Uterus (tissue), 4 donors: ENCODE results near the gene AXDND1. TPM values are rescaled to one million over a fixed set of nuclear protein-coding genes. Genes with fewer than 3 reads are reported as not detected.
"Not testable (repeated sequence)": the region's sequence is repeated elsewhere in the genome, so short reads cannot be mapped to it uniquely, and the experiment has no call there.

Experiments used
- DNase-seq, 2 donors: peaks; one replicate each; pipeline ENCODE4 v3.0.0-alpha.2; 2019 to 2020
- H3K27ac ChIP-seq, 2 donors: fragments of 200-600 bp; sonication (generic); 1 replicate in 1 of 2; 2 replicates in 1 of 2; pipeline ENCODE4 v1.5.1; 2016 to 2018
- H3K27me3 ChIP-seq, 2 donors: fragments of 200-600 bp; sonication (generic); one replicate each; pipeline ENCODE4 v1.5.1; 2018 to 2019; ENCODE audit warnings: control low read depth in 1 of 2
- H3K36me3 ChIP-seq, 2 donors: fragments of 200-600 bp; sonication (generic); one replicate each; pipeline ENCODE4 v1.5.1; 2019; ENCODE audit warnings: control low read depth in 1 of 2
- H3K4me1 ChIP-seq, 2 donors: fragments of 200-600 bp; sonication (generic); one replicate each; pipeline ENCODE4 v1.5.1; 2018 to 2019; ENCODE audit warnings: control low read depth in 1 of 2
- H3K4me3 ChIP-seq, 2 donors: fragments of 200-600 bp; sonication (generic); 1 replicate in 1 of 2; 2 replicates in 1 of 2; pipeline ENCODE4 v1.5.1; 2018 to 2019; ENCODE audit warnings: mild to moderate bottlenecking in 1 of 2
- H3K9me3 ChIP-seq, 2 donors: fragments of 200-600 bp; sonication (generic); one replicate each; pipeline ENCODE4 v1.5.1; 2019; ENCODE audit warnings: control low read depth in 1 of 2
- POLR2A ChIP-seq, 2 donors: fragments of 450-650 bp; IDR thresholded peaks; one replicate each; pipeline ENCODE4 v1.6.1; 2016; ENCODE audit warnings: antibody characterized with exemption in 2 of 2, mild to moderate bottlenecking in 1 of 2, moderate library complexity in 1 of 2
- intact Hi-C: fragments of 100-400 bp; cut with DNase I; formaldehyde crosslinking; loops from one replicate; pipeline ENCODE4 v1.15.1; 2023; ENCODE audit warnings: low total_unique reads
- total RNA-seq, 4 donors: library from RNA; depleted of rRNA in 3 of 4; stranded (reverse); fragments of >200 nt in 3 of 4; gene quantifications; one replicate each; pipeline versions ENCODE4 v1.1.0 to v1.2.4, GENCODE V29; 2014 to 2023
- TF ChIP-seq, protein P1 (sequence below), 4 experiments: fragments of 200-600 bp in 2 of 4; fragments of 450-650 bp in 2 of 4; sonication (generic) in 2 of 4; IDR thresholded peaks; one replicate each; pipeline ENCODE4 v1.5.1; 2016 to 2019; ENCODE audit warnings: antibody characterized with exemption in 4 of 4, mild to moderate bottlenecking in 2 of 4, moderate library complexity in 1 of 4
- donor health status: DM: yes; HTN: yes; CAD: no.

Gene AXDND1
- total RNA-seq, 4 donors from 2014 or later = 0.34 to 1.8 (median 0.55) TPM; not detected in 1

GRCh38 chr1:179445593-179445992 is 79.8 kb downstream of the AXDND1 start:
- H3K36me3 ChIP-seq = peaks cover 0 to 4% of the 10 kb centered on the region in 2 donors
- no peak overlapping the region for H3K4me3 ChIP-seq
- H3K27me3 ChIP-seq = no peaks in the 10 kb centered on the region
- no peak for DNase-seq
- TF ChIP-seq, protein P1, sequence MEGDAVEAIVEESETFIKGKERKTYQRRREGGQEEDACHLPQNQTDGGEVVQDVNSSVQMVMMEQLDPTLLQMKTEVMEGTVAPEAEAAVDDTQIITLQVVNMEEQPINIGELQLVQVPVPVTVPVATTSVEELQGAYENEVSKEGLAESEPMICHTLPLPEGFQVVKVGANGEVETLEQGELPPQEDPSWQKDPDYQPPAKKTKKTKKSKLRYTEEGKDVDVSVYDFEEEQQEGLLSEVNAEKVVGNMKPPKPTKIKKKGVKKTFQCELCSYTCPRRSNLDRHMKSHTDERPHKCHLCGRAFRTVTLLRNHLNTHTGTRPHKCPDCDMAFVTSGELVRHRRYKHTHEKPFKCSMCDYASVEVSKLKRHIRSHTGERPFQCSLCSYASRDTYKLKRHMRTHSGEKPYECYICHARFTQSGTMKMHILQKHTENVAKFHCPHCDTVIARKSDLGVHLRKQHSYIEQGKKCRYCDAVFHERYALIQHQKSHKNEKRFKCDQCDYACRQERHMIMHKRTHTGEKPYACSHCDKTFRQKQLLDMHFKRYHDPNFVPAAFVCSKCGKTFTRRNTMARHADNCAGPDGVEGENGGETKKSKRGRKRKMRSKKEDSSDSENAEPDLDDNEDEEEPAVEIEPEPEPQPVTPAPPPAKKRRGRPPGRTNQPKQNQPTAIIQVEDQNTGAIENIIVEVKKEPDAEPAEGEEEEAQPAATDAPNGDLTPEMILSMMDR (IDR thresholded peaks at IDR 0.05) = no peak
- no peak for TF ChIP-seq POLR2A (IDR thresholded peaks at IDR 0.05)
- intact Hi-C loops = no loop called here
- no peak overlapping the region for H3K27ac ChIP-seq
- no peaks in the 10 kb centered on the region for H3K4me1 ChIP-seq
- no peaks in the 10 kb centered on the region for H3K9me3 ChIP-seq

- TF ChIP-seq POLR2A (IDR thresholded peaks at IDR 0.05) = no peak
- TF ChIP-seq, protein P1 (IDR thresholded peaks at IDR 0.05) = no peak
- H3K9me3 ChIP-seq = no peaks in the 10 kb centered on the region
- intact Hi-C loops = no loop called here
- no peak for DNase-seq
- H3K27ac ChIP-seq = no peak overlapping the region
- H3K36me3 ChIP-seq = peaks cover 0 to 4% of the 10 kb centered on the region in 2 donors
- H3K4me1 ChIP-seq = no peaks in the 10 kb centered on the region
- no peak overlapping the region for H3K4me3 ChIP-seq
- no peaks in the 10 kb centered on the region for H3K27me3 ChIP-seq
Measured at GRCh38 chr1:179447489-179447888, 81.7 kb downstream of the AXDND1 start.

DNA sequence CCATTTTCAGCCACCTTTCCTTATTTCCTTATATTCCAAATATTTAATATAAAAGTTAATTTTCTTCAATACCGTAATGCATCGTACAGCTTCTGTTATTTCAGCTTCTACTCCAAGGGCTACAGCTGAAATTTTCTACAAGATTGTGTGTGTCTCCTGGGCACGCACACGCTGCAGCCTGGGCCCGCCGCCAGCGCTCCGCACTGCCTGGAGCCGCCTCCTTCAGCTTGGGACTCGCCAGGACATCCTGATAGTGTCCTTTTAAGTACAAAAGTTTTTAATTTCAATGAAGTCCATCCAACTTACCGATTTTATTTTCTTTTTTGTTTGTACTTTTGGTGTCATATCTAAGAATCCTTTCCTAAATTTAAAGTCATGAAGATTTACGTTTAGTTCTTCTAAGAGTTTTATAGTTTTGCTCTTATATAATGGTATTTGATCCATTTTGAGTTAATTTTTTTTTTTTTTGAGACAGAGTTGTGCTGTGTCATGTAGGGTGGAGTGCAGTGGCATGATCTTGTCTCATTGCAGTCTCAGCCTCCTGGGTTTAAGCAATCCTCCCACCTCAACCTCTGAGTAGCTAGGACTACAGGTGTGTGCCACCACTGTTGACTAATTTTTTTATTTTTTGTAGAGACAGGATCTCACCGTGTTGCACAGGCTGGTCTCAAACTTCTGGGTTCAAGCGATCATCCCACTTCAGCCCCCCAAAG is 82.8 kb downstream of the AXDND1 start:
- Histone ChIP-seq H3K4me1 (no peaks in the 10 kb centered on the region), H3K27me3 (no peaks in the 10 kb centered on the region), H3K4me3 (no peak overlapping the region), H3K27ac (no peak overlapping the region), H3K36me3 (peaks cover 0 to 4% of the 10 kb centered on the region in 2 donors), H3K9me3 (no peaks in the 10 kb centered on the region)
- no peak for DNase-seq
- no peak for TF ChIP-seq POLR2A (IDR thresholded peaks at IDR 0.05)
- TF ChIP-seq, protein P1 (IDR thresholded peaks at IDR 0.05) = no peak
- intact Hi-C loops = no loop called here

DNA sequence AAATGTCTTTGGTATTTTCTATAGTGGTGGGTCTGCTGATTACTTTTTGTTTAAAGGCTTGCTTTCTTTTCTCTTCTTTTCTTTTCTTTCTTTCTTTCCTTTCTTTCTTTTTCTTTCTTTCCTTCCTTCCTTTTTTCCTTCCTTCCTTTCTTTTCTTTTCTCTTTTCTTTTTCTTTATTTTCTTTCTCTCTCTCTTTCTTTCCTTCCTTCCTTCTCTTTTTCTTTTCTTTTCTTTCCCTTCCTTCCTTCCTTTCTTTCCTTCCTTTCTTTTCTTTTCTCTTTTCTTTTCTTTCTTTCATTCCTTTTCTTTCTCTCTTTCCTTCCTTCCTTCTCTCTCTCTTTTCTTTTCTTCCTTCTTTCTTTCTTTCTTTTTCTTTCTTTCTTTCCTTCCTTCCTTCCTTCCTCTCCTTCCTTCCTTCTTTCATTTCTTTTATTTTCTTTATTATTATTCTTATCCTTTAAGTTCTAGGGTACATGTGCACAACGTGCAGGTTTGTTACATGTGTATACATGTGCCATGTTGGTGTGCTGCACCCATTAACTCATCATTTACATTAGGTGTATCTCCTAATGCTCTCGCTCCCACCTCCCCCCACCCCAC is 93.9 kb downstream of the AXDND1 start:
- intact Hi-C loops, H3K27ac ChIP-seq, DNase-seq, H3K27me3 ChIP-seq, H3K4me3 ChIP-seq, H3K4me1 ChIP-seq, H3K36me3 ChIP-seq, H3K9me3 ChIP-seq: not testable (repeated sequence)

GRCh38 chr1:179465661-179466060 is 99.9 kb downstream of the AXDND1 start:
- intact Hi-C loops, H3K27ac ChIP-seq, H3K9me3 ChIP-seq, H3K4me3 ChIP-seq, DNase-seq, H3K36me3 ChIP-seq, H3K27me3 ChIP-seq, H3K4me1 ChIP-seq: not testable (repeated sequence)

- H3K9me3 ChIP-seq = peaks cover 0 to 5% of the 10 kb centered on the region in 2 donors
Measured at GRCh38 chr1:179474713-179475112, 108.9 kb downstream of the AXDND1 start.

More at GRCh38 chr1:179474713-179475112, 108.9 kb downstream of the AXDND1 start:
- no peaks in the 10 kb centered on the region for H3K27me3 ChIP-seq
- intact Hi-C loops = no loop called here
- H3K4me3 ChIP-seq = no peak overlapping the region
- no peaks in the 10 kb centered on the region for H3K36me3 ChIP-seq
- H3K4me1 ChIP-seq = no peaks in the 10 kb centered on the region
- no peak for DNase-seq
- no peak for TF ChIP-seq POLR2A (IDR thresholded peaks at IDR 0.05)
- TF ChIP-seq, protein P1 (IDR thresholded peaks at IDR 0.05) = no peak
- no peak overlapping the region for H3K27ac ChIP-seq
